Stomach smooth muscle (tissue), 2 donors: ENCODE measurements around the gene FAM168B.
"Not testable (repeated sequence)": the region's sequence is repeated elsewhere in the genome, so short reads cannot be mapped to it uniquely, and the experiment has no call there.

Source experiments
- H3K27ac ChIP-seq: one replicate; pipeline ENCODE4 v1.7.0; 2013; ENCODE audit warnings: mild to moderate bottlenecking, low read length, inconsistent platforms
- H3K27me3 ChIP-seq, 2 donors: one replicate each; pipeline ENCODE4 v1.7.0; 2013; ENCODE audit warnings: low read length in 2 of 2; ENCODE audit not compliant: insufficient read depth in 2 of 2, control insufficient read depth in 1 of 2
- H3K36me3 ChIP-seq, 2 donors: one replicate each; pipeline ENCODE4 v1.7.0; 2013; ENCODE audit warnings: low read length in 2 of 2; ENCODE audit not compliant: control insufficient read depth in 2 of 2, insufficient read depth in 2 of 2
- H3K4me1 ChIP-seq: one replicate; pipeline ENCODE4 v1.7.0; 2013; ENCODE audit warnings: low read length; ENCODE audit not compliant: control insufficient read depth, insufficient read depth
- H3K4me3 ChIP-seq, 2 donors: one replicate each; pipeline ENCODE4 v1.7.0; 2013; ENCODE audit warnings: low read length in 2 of 2
- H3K9ac ChIP-seq, 2 donors: one replicate each; pipeline ENCODE4 v1.7.0; 2013; ENCODE audit warnings: low read length in 2 of 2, mild to moderate bottlenecking in 1 of 2
- H3K9me3 ChIP-seq, 2 donors: one replicate each; pipeline ENCODE4 v1.7.0; 2013; ENCODE audit warnings: low read length in 2 of 2; ENCODE audit not compliant: control insufficient read depth in 2 of 2
- donor health status: healthy.
- donor health status: Pancreatic carcinoma.

The FAM168B gene

DNA sequence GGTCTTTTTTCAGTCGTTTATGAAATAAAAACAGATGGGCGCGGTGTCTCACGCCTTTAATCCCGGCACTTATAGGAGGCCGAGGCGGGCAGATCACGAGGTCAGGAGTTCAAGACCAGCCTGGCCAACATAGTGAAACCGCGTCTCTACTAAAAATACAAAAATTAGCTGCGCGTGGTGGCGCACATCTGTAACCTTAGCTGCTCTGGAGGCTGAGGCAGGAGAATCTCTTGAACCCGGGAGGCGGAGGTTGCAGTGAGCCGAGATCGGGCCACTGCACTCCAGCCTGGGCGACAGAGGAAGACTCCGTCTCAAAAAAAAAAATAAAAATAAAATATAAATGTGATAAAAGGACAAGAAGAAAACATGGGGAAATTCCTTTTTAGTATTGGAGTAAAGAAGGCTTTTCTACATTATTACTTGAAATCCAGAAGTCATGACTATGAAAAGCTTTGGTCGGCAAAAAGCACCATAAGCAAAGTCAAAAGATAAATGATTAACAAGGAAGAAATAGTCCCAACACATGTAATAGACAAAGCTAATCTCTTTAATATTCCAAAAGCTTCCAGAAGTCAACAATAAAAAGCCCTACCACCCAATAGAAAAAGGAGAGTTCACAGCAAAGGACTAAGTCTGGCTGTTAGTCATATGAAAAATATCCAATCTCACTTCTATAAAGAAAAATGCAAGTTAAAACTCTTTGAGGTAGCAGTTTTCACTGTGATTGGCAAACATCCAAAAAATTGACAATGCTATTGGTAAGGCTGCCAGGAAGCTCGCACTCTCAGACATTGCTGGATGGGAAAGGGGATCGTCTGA is 1.4 kb upstream of the FAM168B start:
- H3K4me1 ChIP-seq, result peaks cover 2% of the 10 kb centered on the region
- H3K36me3 ChIP-seq, result no peaks in the 10 kb centered on the region
- H3K27me3 ChIP-seq, result no peaks in the 10 kb centered on the region
- H3K4me3 ChIP-seq, result peak overlapping the region in 1 of 2 donors; percentile 62
- H3K9me3 ChIP-seq, result no peaks in the 10 kb centered on the region
- H3K9ac ChIP-seq, result no peak overlapping the region
- H3K27ac ChIP-seq, result no peak overlapping the region

DNA sequence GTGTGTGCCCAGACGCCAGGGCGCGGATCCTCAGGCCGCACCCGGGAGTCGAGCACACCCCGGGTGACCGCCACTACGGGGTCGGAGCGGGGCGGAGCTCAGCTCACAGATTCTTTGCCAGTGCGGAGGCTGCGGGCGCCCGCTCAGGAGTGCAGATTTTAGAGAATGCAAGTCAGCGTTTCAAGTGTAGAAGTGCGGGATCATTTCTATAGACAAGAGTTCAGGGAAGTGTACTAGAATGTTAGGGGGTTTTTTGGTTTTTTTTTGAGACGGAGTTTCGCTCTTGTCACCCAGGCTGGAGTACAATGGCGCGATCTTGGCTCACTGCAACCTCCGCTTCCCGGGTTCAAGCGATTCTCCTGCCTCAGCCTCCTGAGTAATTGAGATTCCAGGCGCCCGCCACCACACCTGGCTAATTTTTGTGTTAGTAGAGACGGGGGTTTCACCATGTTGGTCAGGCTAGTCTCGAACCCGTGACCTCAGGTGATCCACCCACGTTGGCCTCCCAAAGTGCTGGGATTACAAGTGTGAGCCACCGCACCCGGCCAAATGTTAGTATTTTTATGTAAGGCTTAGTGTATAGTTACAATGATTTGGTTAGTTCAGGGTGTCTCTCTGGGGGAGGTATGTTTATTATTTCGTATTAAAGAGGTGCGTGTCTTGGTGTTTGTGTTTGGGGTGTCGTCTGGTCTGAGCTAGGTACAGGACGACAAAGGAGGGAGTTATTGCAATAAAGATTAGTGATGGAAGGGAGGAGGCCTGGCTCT is 619 bp upstream of the FAM168B start:
- Histone ChIP-seq H3K27ac (peak overlapping the region; percentile 81), H3K36me3 (peaks cover 0 to 2% of the 10 kb centered on the region in 2 donors), H3K4me3 (peak overlapping the region; percentile 62 to 86), H3K9me3 (no peaks in the 10 kb centered on the region), H3K9ac (peak overlapping the region; percentile 87 to 89), H3K4me1 (peaks cover 2% of the 10 kb centered on the region), H3K27me3 (no peaks in the 10 kb centered on the region)

DNA sequence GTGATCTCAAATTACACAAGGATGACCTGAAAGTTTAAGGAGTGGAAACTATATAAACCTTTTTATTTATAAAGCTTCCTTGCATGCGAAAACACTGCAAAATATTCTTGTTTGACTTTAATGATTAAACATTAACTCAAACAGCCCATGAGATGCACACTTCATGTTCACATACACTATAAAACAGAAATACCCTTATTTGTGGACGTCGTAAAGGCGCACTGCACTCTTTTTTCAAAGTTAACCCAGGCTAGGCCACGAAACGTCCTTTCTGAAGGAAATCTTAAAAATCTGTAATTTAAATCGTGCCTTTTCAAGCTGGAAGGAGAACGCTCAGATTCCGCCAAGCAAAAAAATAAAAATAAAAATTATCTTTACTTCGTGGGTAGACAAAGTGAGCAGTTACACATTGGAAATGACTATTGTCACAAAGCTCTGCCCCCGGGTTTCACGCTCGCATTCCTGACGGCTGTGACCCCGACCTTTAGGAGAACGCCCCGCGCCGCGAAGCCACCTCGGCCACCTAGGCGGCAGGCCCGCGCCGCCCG is 728 bp downstream of the FAM168B start:
- peak overlapping the region; percentile 86 to 91 for H3K4me3 ChIP-seq
- H3K27me3 ChIP-seq, result no peaks in the 10 kb centered on the region
- H3K4me1 ChIP-seq, result peaks cover 2% of the 10 kb centered on the region
- H3K27ac ChIP-seq, result peak overlapping the region; percentile 81
- no peaks in the 10 kb centered on the region for H3K9me3 ChIP-seq
- peaks cover 10 to 11% of the 10 kb centered on the region in 2 donors for H3K36me3 ChIP-seq
- H3K9ac ChIP-seq, result peak overlapping the region; percentile 87 to 89

DNA sequence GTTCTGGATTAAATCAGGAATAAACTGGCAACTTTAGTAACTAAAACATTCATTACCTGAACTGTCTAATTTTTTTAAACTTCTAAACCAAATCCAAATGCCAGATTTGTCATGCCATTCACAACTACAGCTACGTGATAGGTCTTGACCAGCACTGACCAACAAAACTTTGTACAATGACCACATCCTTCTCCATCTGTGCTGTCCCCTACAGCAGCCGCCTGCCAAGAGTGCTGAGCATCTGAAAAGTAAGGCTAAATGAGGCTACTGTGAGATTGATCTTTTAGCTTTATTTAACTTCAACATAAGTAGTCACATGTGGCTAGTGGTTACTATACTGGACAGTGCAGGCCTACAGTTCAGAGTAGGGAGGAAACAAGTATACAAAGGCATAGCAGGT is 7.6 kb downstream of the FAM168B start:
- Histone ChIP-seq H3K27me3 (no peaks in the 10 kb centered on the region), H3K9ac (no peak overlapping the region), H3K27ac (no peak overlapping the region)

DNA sequence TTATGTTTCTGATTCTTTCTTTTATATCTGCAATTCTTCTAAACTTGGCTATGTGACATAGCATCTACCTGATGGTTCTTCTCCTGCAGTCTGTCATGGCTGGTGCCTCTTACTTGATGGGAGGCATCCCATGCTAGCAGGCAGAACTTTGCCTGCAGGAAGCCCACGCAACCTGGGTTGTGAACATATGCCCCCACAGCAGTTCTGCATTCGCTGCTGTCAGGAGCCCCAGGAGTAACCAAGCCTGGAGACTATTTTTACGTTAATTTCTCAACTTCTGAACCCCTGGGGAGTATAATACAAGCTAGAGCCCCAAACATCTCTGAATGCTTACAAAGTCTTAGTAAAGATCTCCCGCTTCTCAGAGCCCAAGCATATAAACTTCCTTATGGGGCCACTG is 12.1 kb downstream of the FAM168B start:
- no peaks in the 10 kb centered on the region for H3K9me3 ChIP-seq
- peaks cover 5% of the 10 kb centered on the region for H3K4me1 ChIP-seq
- H3K27ac ChIP-seq, result no peak overlapping the region
- H3K27me3 ChIP-seq, result no peaks in the 10 kb centered on the region
- H3K9ac ChIP-seq, result no peak overlapping the region
- peaks cover 26 to 33% of the 10 kb centered on the region in 2 donors for H3K36me3 ChIP-seq
- no peak overlapping the region for H3K4me3 ChIP-seq

More for the DNA sequence above, 7.6 kb downstream of the FAM168B start:
- no peaks in the 10 kb centered on the region for H3K9me3 ChIP-seq
- peaks cover 26 to 32% of the 10 kb centered on the region in 2 donors for H3K36me3 ChIP-seq
- peaks cover under 1% of the 10 kb centered on the region for H3K4me1 ChIP-seq
- no peak overlapping the region for H3K4me3 ChIP-seq

DNA sequence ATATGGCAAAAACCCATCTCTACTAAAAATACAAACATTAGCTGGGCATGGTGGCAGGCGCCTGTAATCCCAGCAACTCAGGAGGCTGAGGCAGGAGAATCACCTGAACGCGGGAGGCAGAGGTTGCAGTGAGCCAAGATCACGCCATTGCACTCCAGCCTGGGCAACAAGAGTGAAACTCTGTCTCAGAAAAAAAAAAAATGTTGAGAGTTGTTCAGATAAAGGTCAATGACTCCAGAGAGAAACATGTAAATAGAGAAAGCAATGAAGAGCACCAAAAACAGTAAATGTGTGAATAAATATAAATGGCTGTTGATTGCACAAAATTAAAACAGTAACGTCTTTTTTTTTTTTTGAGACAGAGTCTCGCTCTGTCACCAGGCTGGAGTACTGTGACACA is 13.3 kb downstream of the FAM168B start:
- not testable (repeated sequence) for H3K9me3 ChIP-seq, H3K27me3 ChIP-seq, H3K9ac ChIP-seq, H3K4me3 ChIP-seq, H3K4me1 ChIP-seq, H3K27ac ChIP-seq
- H3K36me3 ChIP-seq, result peaks cover 31 to 34% of the 10 kb centered on the region in 2 donors

DNA sequence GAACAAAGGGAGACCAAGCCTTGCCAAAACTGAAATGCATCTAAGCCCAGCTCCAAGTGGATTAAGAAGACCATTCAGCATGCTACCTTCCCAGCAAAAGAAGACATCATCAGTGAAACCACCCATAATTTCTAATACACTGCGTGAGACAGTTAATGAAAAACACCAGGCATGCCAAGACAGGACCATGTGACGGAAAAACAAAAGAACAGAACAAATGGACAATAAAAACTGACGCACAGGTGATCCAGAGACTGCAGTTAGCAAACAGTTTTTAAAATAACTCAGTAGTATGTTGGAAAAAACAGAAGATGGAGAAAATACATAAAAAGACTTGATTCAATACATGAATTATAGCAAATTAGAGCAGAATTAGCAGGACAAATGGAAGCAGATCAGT is 15.3 kb downstream of the FAM168B start:
- no peaks in the 10 kb centered on the region for H3K27me3 ChIP-seq
- H3K4me3 ChIP-seq, result no peak overlapping the region
- peaks cover 8% of the 10 kb centered on the region for H3K4me1 ChIP-seq
- no peak overlapping the region for H3K27ac ChIP-seq
- no peaks in the 10 kb centered on the region for H3K9me3 ChIP-seq
- H3K36me3 ChIP-seq, result peaks cover 39% of the 10 kb centered on the region in 2 donors
- H3K9ac ChIP-seq, result no peak overlapping the region

DNA sequence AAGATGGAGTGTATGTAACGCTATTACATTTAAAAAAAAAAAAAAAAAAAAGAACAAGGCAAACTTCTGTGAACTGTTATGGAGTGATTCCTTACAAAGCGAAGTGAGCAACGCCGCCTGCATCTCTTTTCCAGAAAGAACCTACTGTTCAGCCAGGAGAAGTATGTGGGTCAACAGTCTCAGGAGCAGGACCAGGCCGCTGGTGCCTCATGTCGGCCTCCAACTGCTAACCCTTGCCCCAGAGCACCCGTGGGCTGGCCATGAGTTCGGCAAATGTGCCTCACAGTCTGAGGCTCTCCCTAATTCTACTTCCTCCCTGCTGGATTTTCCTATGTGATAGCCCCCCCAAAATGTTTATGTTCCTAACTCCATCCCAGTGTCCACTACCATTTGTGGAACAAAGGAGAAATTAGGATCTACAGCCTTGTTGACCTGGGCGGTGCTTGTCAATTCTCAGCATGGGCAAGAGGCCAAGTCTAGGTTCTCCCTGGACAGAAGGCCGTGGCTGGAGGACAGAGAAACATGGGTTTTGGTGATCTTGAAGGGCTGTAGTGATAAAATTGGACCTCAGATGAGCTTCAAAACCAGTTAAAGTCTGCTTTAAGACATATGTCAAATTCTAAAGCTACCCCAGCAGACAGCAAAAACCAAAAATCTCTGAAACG is 15.9 kb downstream of the FAM168B start:
- no peak overlapping the region for H3K27ac ChIP-seq

DNA sequence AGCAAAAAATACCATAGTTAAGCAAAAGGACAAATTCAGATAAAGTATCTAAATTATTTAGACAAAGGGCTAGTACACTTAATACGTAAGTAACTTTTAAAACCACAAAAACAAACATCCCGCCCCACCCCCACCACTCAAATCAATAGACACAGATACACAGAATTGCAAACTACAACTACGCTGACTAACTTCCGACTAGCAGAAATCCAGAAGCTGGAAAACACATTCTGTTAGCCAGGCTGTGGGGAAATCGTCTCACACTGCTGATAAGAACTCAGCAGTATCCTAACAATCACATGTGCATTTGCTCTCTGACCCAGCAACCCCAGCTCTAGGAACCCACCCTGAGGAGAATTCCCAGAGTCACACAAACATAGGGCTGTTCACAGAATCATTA is 16.6 kb downstream of the FAM168B start:
- Histone ChIP-seq H3K4me1 (peaks cover 8% of the 10 kb centered on the region), H3K9me3 (no peaks in the 10 kb centered on the region), H3K36me3 (peaks cover 34 to 38% of the 10 kb centered on the region in 2 donors), H3K27me3 (no peaks in the 10 kb centered on the region), H3K4me3 (no peak overlapping the region), H3K27ac (no peak overlapping the region), H3K9ac (no peak overlapping the region)

More for the DNA sequence above, 15.9 kb downstream of the FAM168B start:
- H3K9ac ChIP-seq, result no peak overlapping the region
- H3K27me3 ChIP-seq, result no peaks in the 10 kb centered on the region
- no peak overlapping the region for H3K4me3 ChIP-seq
- H3K9me3 ChIP-seq, result no peaks in the 10 kb centered on the region
- H3K36me3 ChIP-seq, result peaks cover 39% of the 10 kb centered on the region in 2 donors
- peaks cover 8% of the 10 kb centered on the region for H3K4me1 ChIP-seq

DNA sequence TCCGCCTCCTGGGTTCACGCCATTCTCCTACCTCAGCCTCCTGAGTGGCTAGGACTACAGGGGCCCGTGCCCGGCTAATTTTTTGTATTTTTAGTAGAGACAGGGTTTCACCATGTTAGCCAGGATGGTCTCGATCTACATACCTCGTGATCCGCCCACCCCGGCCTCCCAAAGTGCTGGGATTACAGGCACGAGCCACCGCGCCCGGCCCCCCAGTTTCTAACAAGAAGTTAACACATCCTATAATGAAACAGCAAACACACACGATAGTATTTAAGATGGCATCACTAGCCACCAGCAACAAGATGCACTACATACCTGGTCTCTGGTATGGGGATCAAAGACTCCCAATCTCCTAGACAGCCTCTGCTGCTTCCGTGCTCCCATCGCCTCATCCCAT is 17.7 kb downstream of the FAM168B start:
- H3K4me1 ChIP-seq, H3K9ac ChIP-seq, H3K27me3 ChIP-seq, H3K27ac ChIP-seq, H3K9me3 ChIP-seq, H3K4me3 ChIP-seq: not testable (repeated sequence)
- H3K36me3 ChIP-seq, result peaks cover 33 to 37% of the 10 kb centered on the region in 2 donors
